ENCODE results near the gene HIVEP3. TPM values are rescaled to one million over a fixed set of nuclear protein-coding genes. Genes with fewer than 3 reads are reported as not detected.

Gene HIVEP3
- total RNA-seq, 6 experiments from 2014 or later: 1.4 to 3.9 (median 2.2) TPM

- intact Hi-C loops (cut with DNase I): no loop called here
- DNase-seq (no peak), ATAC-seq (no peak)
- WGBS (ENCODE audit: insufficient coverage, low coverage, low lambda C conversion rate, missing lambda C conversion rate): 75% methylated on average over 6 of the region's 6 CpGs
- H3K36me3 ChIP-seq: no peaks in the 10 kb centered on the region
- H3K27ac ChIP-seq: no peak overlapping the region
- no peak overlapping the region for H3K4me3 ChIP-seq
- H3K9me3 ChIP-seq: no peaks in the 10 kb centered on the region
- no peak for TF ChIP-seq CTCF (IDR thresholded peaks at IDR 0.05)
- no peak for TF ChIP-seq POLR2A (IDR thresholded peaks at IDR 0.05)
- peaks cover 0 to 21% (median 10%) of the 10 kb centered on the region in 4 donors for H3K4me1 ChIP-seq
- H3K27me3 ChIP-seq: no peaks in the 10 kb centered on the region
Observed at GRCh38 chr1:41665962-41666917, 252.5 kb downstream of the HIVEP3 start.

GRCh38 chr1:41664861-41665640 is 253.7 kb downstream of the HIVEP3 start:
- Histone ChIP-seq H3K4me3 (no peak overlapping the region), H3K27me3 (no peaks in the 10 kb centered on the region), H3K36me3 (no peaks in the 10 kb centered on the region), H3K27ac (no peak overlapping the region), H3K4me1 (peaks cover 0 to 24% (median 10%) of the 10 kb centered on the region in 4 donors), H3K9me3 (no peaks in the 10 kb centered on the region)
- intact Hi-C loops (cut with DNase I): no loop called here
- ATAC-seq (no peak), DNase-seq (no peak)
- TF ChIP-seq CTCF (IDR thresholded peaks at IDR 0.05): no peak
- TF ChIP-seq POLR2A (IDR thresholded peaks at IDR 0.05): no peak
- WGBS (ENCODE audit: insufficient coverage, low coverage, low lambda C conversion rate, missing lambda C conversion rate): no CpG with 5 or more reads among the region's 4 CpGs

- Histone ChIP-seq H3K4me3 (no peak overlapping the region), H3K36me3 (no peaks in the 10 kb centered on the region), H3K9me3 (no peaks in the 10 kb centered on the region), H3K4me1 (peaks cover 0 to 24% (median 10%) of the 10 kb centered on the region in 4 donors), H3K27ac (no peak overlapping the region), H3K27me3 (no peaks in the 10 kb centered on the region)
- WGBS (ENCODE audit: insufficient coverage, low coverage, low lambda C conversion rate, missing lambda C conversion rate): 92% methylated on average over 2 of the region's 5 CpGs
- TF ChIP-seq POLR2A (IDR thresholded peaks at IDR 0.05) (no peak), CTCF (IDR thresholded peaks at IDR 0.05) (no peak)
- ATAC-seq (no peak), DNase-seq (no peak)
- intact Hi-C loops (cut with DNase I): no loop called here
Observed at GRCh38 chr1:41663671-41664400, 254.9 kb downstream of the HIVEP3 start.

- H3K4me1 ChIP-seq: peaks cover 0 to 24% (median 10%) of the 10 kb centered on the region in 4 donors
- DNase-seq: peak in 1 of 3 donors; percentile 55
- peak; percentile 5 to 28 (median 22) for ATAC-seq
- H3K36me3 ChIP-seq: no peaks in the 10 kb centered on the region
- TF ChIP-seq POLR2A (IDR thresholded peaks at IDR 0.05) (no peak), CTCF (IDR thresholded peaks at IDR 0.05) (no peak)
- H3K27me3 ChIP-seq: no peaks in the 10 kb centered on the region
- WGBS (ENCODE audit: insufficient coverage, low coverage, low lambda C conversion rate, missing lambda C conversion rate): 100% methylated on average over 1 of the region's 27 CpGs
- H3K27ac ChIP-seq: peak overlapping the region; percentile 56 to 85 (median 57)
- intact Hi-C loops (cut with DNase I): no loop called here
- peak overlapping the region; percentile 31 to 45 (median 44) for H3K4me3 ChIP-seq
- no peaks in the 10 kb centered on the region for H3K9me3 ChIP-seq
Observed at GRCh38 chr1:41662765-41663437, 255.8 kb downstream of the HIVEP3 start.

Data from right lobe of liver (tissue), 6 donors.